HEK293 (cell line): Measurements from ENCODE around the gene HPSE2.

Source experiments
- CTCF ChIA-PET: fragments of 350-600 bp; formaldehyde crosslinking; extraction: SDS; loops from one replicate; lab custom pipeline; 2021; ENCODE audit warnings: antibody characterized with exemption; lab: Yijun Ruan, JAX
- POLR2A ChIA-PET: fragments of 300-600 bp; formaldehyde crosslinking; extraction: SDS; loops from one replicate; lab custom pipeline; 2020; ENCODE audit warnings: antibody characterized with exemption, inconsistent platforms; lab: Yijun Ruan, JAX
- H3K27ac ChIP-seq: fragments of 200-500 bp; sonication (Bioruptor generic); 2 replicates; pipeline ENCODE4 v1.5.1; 2014; ENCODE audit warnings: low read depth, low read length, control low read depth, inconsistent platforms; ENCODE audit errors: extremely low read depth
- H3K36me3 ChIP-seq, 2 experiments: fragments of 200-500 bp in 1 of 2; sonication (Bioruptor generic) in 1 of 2; 1 replicate in 1 of 2; 2 replicates in 1 of 2; pipeline ENCODE4 v1.5.1; 2014 to 2017; ENCODE audit warnings: inconsistent platforms in 2 of 2, low read length in 2 of 2; ENCODE audit not compliant: control insufficient read depth in 2 of 2, insufficient read depth in 1 of 2
- H3K4me1 ChIP-seq: fragments of 200-500 bp; sonication (Bioruptor generic); 2 replicates; pipeline ENCODE4 v1.5.1; 2014; ENCODE audit warnings: mild to moderate bottlenecking, low read length, inconsistent platforms; ENCODE audit not compliant: control insufficient read depth, insufficient read depth
- H3K4me3 ChIP-seq: 2 replicates; pipeline ENCODE4 v1.5.1; 2011; ENCODE audit warnings: low read depth, mild to moderate bottlenecking, control low read depth, low read length, moderate library complexity
- H3K9me3 ChIP-seq: fragments of 200-500 bp; sonication (Bioruptor generic); 2 replicates; pipeline ENCODE4 v1.5.1; 2014; ENCODE audit warnings: low read depth, low read length, inconsistent platforms; ENCODE audit not compliant: control insufficient read depth, insufficient read depth
- GLI4 ChIP-seq: fragments of 450-650 bp; formaldehyde crosslinking; IDR thresholded peaks from 2 replicates; pipeline ENCODE4 v1.5.1; 2016; ENCODE audit warnings: missing biosample characterization, missing genetic modification characterization
- HOXA7 ChIP-seq: sonication (generic); formaldehyde crosslinking; IDR thresholded peaks from 2 replicates; pipeline ENCODE4 v1.8.1; 2022; ENCODE audit warnings: missing genetic modification reagents, borderline replicate concordance
- KLF1 ChIP-seq: fragments of 450-650 bp; formaldehyde crosslinking; IDR thresholded peaks from 2 replicates; pipeline ENCODE4 v1.5.1; 2016; ENCODE audit warnings: missing biosample characterization, missing genetic modification characterization
- PRDM1 ChIP-seq: fragments of 450-650 bp; formaldehyde crosslinking; IDR thresholded peaks from 2 replicates; pipeline ENCODE4; 2016; ENCODE audit warnings: missing biosample characterization, missing genetic modification characterization
- TSHZ1 ChIP-seq: fragments of 450-650 bp; formaldehyde crosslinking; IDR thresholded peaks from 2 replicates; pipeline ENCODE4 v1.5.1; 2016; ENCODE audit warnings: missing biosample characterization, missing genetic modification characterization, borderline replicate concordance
- ZNF114 ChIP-seq: fragments of 450-650 bp; formaldehyde crosslinking; IDR thresholded peaks from 2 replicates; pipeline ENCODE4 v1.5.0; 2017; ENCODE audit warnings: missing biosample characterization, missing genetic modification characterization
- ZNF146 ChIP-seq: fragments of 450-650 bp; formaldehyde crosslinking; IDR thresholded peaks from 2 replicates; pipeline ENCODE4 v1.5.1; 2016; ENCODE audit warnings: missing biosample characterization, missing genetic modification characterization
- ZNF155 ChIP-seq: fragments of 450-650 bp; formaldehyde crosslinking; IDR thresholded peaks from 2 replicates; pipeline ENCODE4 v1.5.1; 2016; ENCODE audit warnings: missing biosample characterization, missing genetic modification characterization
- ZNF221 ChIP-seq: fragments of 450-650 bp; formaldehyde crosslinking; IDR thresholded peaks from 2 replicates; pipeline ENCODE4 v1.5.1; 2017; ENCODE audit warnings: missing biosample characterization, missing genetic modification characterization, borderline replicate concordance
- ZNF274 ChIP-seq, 2 experiments: fragments of 200-500 bp in 1 of 2; fragments of 450-650 bp in 1 of 2; sonication (Bioruptor generic) in 1 of 2; formaldehyde crosslinking in 1 of 2; IDR thresholded peaks; 2 replicates each; pipeline versions ENCODE4 v1.5.1 to v1.6.1; 2014 to 2016; ENCODE audit warnings: borderline replicate concordance in 1 of 2, inconsistent platforms in 1 of 2, low read length in 1 of 2, missing biosample characterization in 1 of 2, missing genetic modification characterization in 1 of 2
- ZNF311 ChIP-seq: fragments of 450-650 bp; formaldehyde crosslinking; IDR thresholded peaks from 2 replicates; pipeline ENCODE4 v1.5.1; 2017; ENCODE audit warnings: missing biosample characterization, missing genetic modification characterization, borderline replicate concordance
- ZNF354C ChIP-seq: fragments of 450-650 bp; formaldehyde crosslinking; IDR thresholded peaks from 2 replicates; pipeline ENCODE4 v1.5.1; 2016; ENCODE audit warnings: missing biosample characterization, missing genetic modification characterization, low read depth, borderline replicate concordance
- ZNF514 ChIP-seq: fragments of 450-650 bp; formaldehyde crosslinking; IDR thresholded peaks from 2 replicates; pipeline ENCODE4 v1.5.1; 2016; ENCODE audit warnings: missing biosample characterization, missing genetic modification characterization
- ZNF626 ChIP-seq: fragments of 450-650 bp; sonication (Bioruptor Pico); formaldehyde crosslinking; IDR thresholded peaks from 2 replicates; pipeline ENCODE4 v1.5.1; 2018; ENCODE audit warnings: missing biosample characterization, missing genetic modification characterization, inconsistent platforms
- ZNF639 ChIP-seq: fragments of 450-650 bp; formaldehyde crosslinking; IDR thresholded peaks from 2 replicates; pipeline ENCODE4 v1.5.1; 2016; ENCODE audit warnings: missing biosample characterization, missing genetic modification characterization
- ZNF785 ChIP-seq: fragments of 450-650 bp; formaldehyde crosslinking; IDR thresholded peaks from 2 replicates; pipeline ENCODE4 v1.5.1; 2016; ENCODE audit warnings: missing biosample characterization, missing genetic modification characterization
- ZNF830 ChIP-seq: fragments of 450-650 bp; IDR thresholded peaks from 2 replicates; pipeline ENCODE4 v1.5.0; 2018; ENCODE audit warnings: missing biosample characterization, missing genetic modification characterization, low read depth, mild to moderate bottlenecking, moderate library complexity
- TF ChIP-seq, protein P1 (sequence below): fragments of 450-650 bp; formaldehyde crosslinking; IDR thresholded peaks from 2 replicates; pipeline ENCODE4 v1.5.1; 2016; ENCODE audit warnings: missing biosample characterization, missing genetic modification characterization
- TF ChIP-seq, protein P2 (sequence below): fragments of 450-650 bp; formaldehyde crosslinking; conservative IDR thresholded peaks from 2 replicates; pipeline ENCODE4 v1.5.1; 2016; ENCODE audit warnings: low read depth, missing biosample characterization, missing genetic modification characterization
- TF ChIP-seq, protein P3 (sequence below): fragments of 450-650 bp; formaldehyde crosslinking; IDR thresholded peaks from 2 replicates; pipeline ENCODE4 v1.5.1; 2016; ENCODE audit warnings: missing biosample characterization, missing genetic modification characterization

HPSE2 gene

DNA sequence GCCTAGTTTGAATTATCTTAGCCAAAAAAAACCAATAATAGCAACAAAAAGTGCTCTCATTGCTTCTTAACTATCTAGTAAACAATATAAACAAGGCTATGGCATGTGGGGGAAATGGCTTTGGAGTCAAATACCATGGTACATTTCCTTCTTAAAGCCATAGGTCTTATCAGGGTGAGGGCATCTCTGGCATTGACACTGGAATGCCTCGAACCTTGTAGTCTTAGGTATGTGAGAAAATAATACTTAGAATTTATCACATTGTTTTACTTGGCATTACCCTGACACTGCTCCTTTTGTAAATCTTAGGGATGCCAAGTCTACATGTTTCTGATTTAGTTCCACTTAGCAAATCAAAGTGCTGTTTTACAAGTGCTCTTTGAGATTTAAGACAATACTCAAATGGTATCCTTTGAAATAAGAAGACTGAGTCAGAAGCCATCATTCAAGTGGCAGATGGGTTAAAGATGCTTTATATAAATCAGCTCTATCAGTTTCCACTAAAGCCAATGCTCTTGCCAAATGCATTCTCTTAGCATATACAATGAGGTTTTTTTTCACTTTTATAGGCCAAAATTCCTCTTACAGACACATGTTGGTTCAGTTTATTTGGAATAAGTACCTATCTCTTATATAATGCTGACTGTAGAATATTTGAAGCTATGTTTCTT is 155.2 kb downstream of the HPSE2 start (continued):
- no peak for TF ChIP-seq ZNF274 (IDR thresholded peaks at IDR 0.05; ENCODE audit: low read length)
- TF ChIP-seq ZNF274 (tag by site-specific recombination; IDR thresholded peaks at IDR 0.05; ENCODE audit: borderline replicate concordance) = no peak
- no peak for TF ChIP-seq TSHZ1 (tag by site-specific recombination)
- no peak for TF ChIP-seq GLI4 (tag by site-specific recombination)
- TF ChIP-seq ZNF830 = no peak

DNA sequence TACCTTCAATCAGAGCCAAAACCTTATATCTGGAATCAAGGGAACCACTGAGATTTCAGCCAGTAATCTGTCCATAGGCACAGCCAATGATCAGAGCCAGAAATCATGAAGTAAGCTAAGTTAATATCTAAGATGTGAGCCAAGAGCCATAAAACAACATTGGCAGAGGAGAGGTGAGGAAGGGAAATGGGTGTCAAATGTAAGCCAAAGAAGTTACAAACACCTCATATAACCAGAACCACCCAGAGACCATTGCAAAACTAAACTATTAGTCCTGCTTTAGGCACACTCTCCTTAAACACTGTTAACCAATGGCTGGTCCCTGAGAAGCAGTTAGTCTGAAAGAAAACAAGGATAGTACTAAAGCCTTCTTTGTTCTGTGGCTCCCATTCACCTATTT is 173.1 kb downstream of the HPSE2 start:
- TF ChIP-seq ZNF514 (tag by site-specific recombination) = no peak
- TF ChIP-seq, protein P1, sequence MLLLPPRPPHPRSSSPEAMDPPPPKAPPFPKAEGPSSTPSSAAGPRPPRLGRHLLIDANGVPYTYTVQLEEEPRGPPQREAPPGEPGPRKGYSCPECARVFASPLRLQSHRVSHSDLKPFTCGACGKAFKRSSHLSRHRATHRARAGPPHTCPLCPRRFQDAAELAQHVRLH (tag by site-specific recombination) = no peak
- TF ChIP-seq ZNF639 = no peak
- no peak for TF ChIP-seq HOXA7 (CRISPR knock-in tag)
- TF ChIP-seq PRDM1 = no peak
- TF ChIP-seq ZNF311 (tag by site-specific recombination) = no peak
- no peak for TF ChIP-seq ZNF114 (tag by site-specific recombination)
- no peak for TF ChIP-seq ZNF146 (tag by site-specific recombination)
- TF ChIP-seq ZNF155 (tag by site-specific recombination) = no peak
- H3K9me3 ChIP-seq = no peaks in the 10 kb centered on the region
- no peaks in the 10 kb centered on the region for H3K4me1 ChIP-seq
- no peaks in the 10 kb centered on the region for H3K36me3 ChIP-seq
- H3K4me3 ChIP-seq = no peak overlapping the region
- POLR2A ChIA-PET = no interaction called here
- CTCF ChIA-PET = interaction anchor here (0.6 kb wide), 1 partner anchor 109 kb away, joined by 3 read pairs; no protein-coding TSS in a partner anchor
- no peak overlapping the region for H3K27ac ChIP-seq

- Histone ChIP-seq H3K36me3 (no peaks in the 10 kb centered on the region), H3K4me1 (no peaks in the 10 kb centered on the region), H3K9me3 (peaks cover 6% of the 10 kb centered on the region), H3K4me3 (no peak overlapping the region), H3K27ac (no peak overlapping the region)
- POLR2A ChIA-PET = no interaction called here
- CTCF ChIA-PET = no interaction called here
- TF ChIP-seq ZNF785 (tag by site-specific recombination) (no peak), ZNF626 (tag by site-specific recombination) (no peak), ZNF221 (tag by site-specific recombination) (no peak), KLF1 (tag by site-specific recombination) (no peak), ZNF354C (tag by site-specific recombination) (no peak)
- TF ChIP-seq, protein P2, sequence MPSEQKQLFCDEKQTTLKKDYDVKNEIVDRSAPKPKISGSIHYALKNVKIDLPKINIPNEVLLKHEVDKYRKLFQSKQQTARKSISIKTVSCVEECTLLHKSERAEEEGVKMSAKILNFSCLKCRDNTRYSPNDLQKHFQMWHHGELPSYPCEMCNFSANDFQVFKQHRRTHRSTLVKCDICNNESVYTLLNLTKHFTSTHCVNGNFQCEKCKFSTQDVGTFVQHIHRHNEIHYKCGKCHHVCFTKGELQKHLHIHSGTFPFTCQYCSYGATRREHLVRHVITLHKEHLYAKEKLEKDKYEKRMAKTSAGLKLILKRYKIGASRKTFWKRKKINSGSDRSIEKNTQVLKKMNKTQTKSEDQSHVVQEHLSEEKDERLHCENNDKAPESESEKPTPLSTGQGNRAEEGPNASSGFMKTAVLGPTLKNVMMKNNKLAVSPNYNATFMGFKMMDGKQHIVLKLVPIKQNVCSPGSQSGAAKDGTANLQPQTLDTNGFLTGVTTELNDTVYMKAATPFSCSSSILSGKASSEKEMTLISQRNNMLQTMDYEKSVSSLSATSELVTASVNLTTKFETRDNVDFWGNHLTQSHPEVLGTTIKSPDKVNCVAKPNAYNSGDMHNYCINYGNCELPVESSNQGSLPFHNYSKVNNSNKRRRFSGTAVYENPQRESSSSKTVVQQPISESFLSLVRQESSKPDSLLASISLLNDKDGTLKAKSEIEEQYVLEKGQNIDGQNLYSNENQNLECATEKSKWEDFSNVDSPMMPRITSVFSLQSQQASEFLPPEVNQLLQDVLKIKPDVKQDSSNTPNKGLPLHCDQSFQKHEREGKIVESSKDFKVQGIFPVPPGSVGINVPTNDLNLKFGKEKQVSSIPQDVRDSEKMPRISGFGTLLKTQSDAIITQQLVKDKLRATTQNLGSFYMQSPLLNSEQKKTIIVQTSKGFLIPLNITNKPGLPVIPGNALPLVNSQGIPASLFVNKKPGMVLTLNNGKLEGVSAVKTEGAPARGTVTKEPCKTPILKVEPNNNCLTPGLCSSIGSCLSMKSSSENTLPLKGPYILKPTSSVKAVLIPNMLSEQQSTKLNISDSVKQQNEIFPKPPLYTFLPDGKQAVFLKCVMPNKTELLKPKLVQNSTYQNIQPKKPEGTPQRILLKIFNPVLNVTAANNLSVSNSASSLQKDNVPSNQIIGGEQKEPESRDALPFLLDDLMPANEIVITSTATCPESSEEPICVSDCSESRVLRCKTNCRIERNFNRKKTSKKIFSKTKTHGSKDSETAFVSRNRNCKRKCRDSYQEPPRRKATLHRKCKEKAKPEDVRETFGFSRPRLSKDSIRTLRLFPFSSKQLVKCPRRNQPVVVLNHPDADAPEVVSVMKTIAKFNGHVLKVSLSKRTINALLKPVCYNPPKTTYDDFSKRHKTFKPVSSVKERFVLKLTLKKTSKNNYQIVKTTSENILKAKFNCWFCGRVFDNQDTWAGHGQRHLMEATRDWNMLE (tag by site-specific recombination) = no peak
- TF ChIP-seq, protein P3, sequence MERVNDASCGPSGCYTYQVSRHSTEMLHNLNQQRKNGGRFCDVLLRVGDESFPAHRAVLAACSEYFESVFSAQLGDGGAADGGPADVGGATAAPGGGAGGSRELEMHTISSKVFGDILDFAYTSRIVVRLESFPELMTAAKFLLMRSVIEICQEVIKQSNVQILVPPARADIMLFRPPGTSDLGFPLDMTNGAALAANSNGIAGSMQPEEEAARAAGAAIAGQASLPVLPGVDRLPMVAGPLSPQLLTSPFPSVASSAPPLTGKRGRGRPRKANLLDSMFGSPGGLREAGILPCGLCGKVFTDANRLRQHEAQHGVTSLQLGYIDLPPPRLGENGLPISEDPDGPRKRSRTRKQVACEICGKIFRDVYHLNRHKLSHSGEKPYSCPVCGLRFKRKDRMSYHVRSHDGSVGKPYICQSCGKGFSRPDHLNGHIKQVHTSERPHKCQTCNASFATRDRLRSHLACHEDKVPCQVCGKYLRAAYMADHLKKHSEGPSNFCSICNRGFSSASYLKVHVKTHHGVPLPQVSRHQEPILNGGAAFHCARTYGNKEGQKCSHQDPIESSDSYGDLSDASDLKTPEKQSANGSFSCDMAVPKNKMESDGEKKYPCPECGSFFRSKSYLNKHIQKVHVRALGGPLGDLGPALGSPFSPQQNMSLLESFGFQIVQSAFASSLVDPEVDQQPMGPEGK (tag by site-specific recombination) = no peak
Observed at GRCh38 chr10:99058762-99059161, 176.9 kb downstream of the HPSE2 start.
